HG02642 (cell line): Measurements from ENCODE around the gene TTPAL.

Source experiments
- ATAC-seq: cut with Tn5 transposase; IDR thresholded peaks from one replicate; pipeline ENCODE4 v1.9.1; 2021; ENCODE audit warnings: mild to moderate bottlenecking; ENCODE audit not compliant: unreplicated experiment, poor library complexity

TTPAL gene

GRCh38 chr20:44439318-44439717 lies 36.4 kb upstream of the TTPAL start:
- no peak for ATAC-seq

GRCh38 chr20:44442298-44443070 lies 33.2 kb upstream of the TTPAL start:
- ATAC-seq: no peak

GRCh38 chr20:44445742-44446710 lies 29.6 kb upstream of the TTPAL start:
- no peak for ATAC-seq

GRCh38 chr20:44447827-44448419 lies 27.8 kb upstream of the TTPAL start:
- no peak for ATAC-seq

GRCh38 chr20:44448753-44449546 lies 26.7 kb upstream of the TTPAL start:
- ATAC-seq: no peak

- ATAC-seq: no peak
These were observed 25.8 kb upstream of the TTPAL start for GRCh38 chr20:44449864-44450263.

GRCh38 chr20:44450281-44450889 lies 25.3 kb upstream of the TTPAL start:
- no peak for ATAC-seq

- ATAC-seq: no peak
These were observed 24.7 kb upstream of the TTPAL start for GRCh38 chr20:44450903-44451450.

GRCh38 chr20:44454306-44454963 lies 21.2 kb upstream of the TTPAL start:
- no peak for ATAC-seq

- no peak for ATAC-seq
These were observed 20.5 kb upstream of the TTPAL start for GRCh38 chr20:44455126-44455525.

GRCh38 chr20:44456611-44457010 lies 19.1 kb upstream of the TTPAL start:
- ATAC-seq: no peak

- ATAC-seq: no peak
These were observed 18.7 kb upstream of the TTPAL start for GRCh38 chr20:44457016-44457415.

- ATAC-seq: no peak
These were observed 16.4 kb upstream of the TTPAL start for GRCh38 chr20:44459271-44459670.

- no peak for ATAC-seq
These were observed 14.9 kb upstream of the TTPAL start for GRCh38 chr20:44460795-44461141.

GRCh38 chr20:44461142-44461802 lies 14.4 kb upstream of the TTPAL start:
- no peak for ATAC-seq

GRCh38 chr20:44461803-44462174 lies 13.9 kb upstream of the TTPAL start:
- no peak for ATAC-seq

- ATAC-seq: no peak
These were observed 12.2 kb upstream of the TTPAL start for GRCh38 chr20:44463466-44463865.

- ATAC-seq: no peak
These were observed 11.2 kb upstream of the TTPAL start for GRCh38 chr20:44464514-44464913.
